Adipocyte (in vitro differentiated cells): Measurements from ENCODE around the gene MELK.

Experiments used
- DNase-seq: peaks from one replicate; pipeline ENCODE4 v3.0.0-alpha.2; 2015; ENCODE audit warnings: low read depth
- H3K27me3 ChIP-seq: replicated peaks from 2 replicates; pipeline ENCODE4 v1.7.0; 2013; ENCODE audit warnings: mild to moderate bottlenecking, low read length, moderate library complexity; ENCODE audit not compliant: control insufficient read depth, insufficient read depth
- H3K36me3 ChIP-seq: 2 replicates; pipeline ENCODE4 v1.7.0; 2013; ENCODE audit warnings: low read length, mild to moderate bottlenecking, moderate library complexity; ENCODE audit not compliant: control insufficient read depth, insufficient read depth, severe bottlenecking
- H3K4me1 ChIP-seq: 2 replicates; pipeline ENCODE4 v1.7.0; 2013; ENCODE audit warnings: mild to moderate bottlenecking, low read length, moderate library complexity; ENCODE audit not compliant: control insufficient read depth, insufficient read depth
- H3K4me3 ChIP-seq: 2 replicates; pipeline ENCODE4 v1.7.0; 2013; ENCODE audit warnings: mild to moderate bottlenecking, low read length, moderate library complexity
- H3K9ac ChIP-seq: 2 replicates; pipeline ENCODE4 v1.7.0; 2013; ENCODE audit warnings: mild to moderate bottlenecking, low read length, moderate library complexity
- H3K9me3 ChIP-seq: 2 replicates; pipeline ENCODE4 v1.7.0; 2013; ENCODE audit warnings: mild to moderate bottlenecking, low read length, moderate library complexity; ENCODE audit not compliant: control insufficient read depth

The MELK gene

DNA sequence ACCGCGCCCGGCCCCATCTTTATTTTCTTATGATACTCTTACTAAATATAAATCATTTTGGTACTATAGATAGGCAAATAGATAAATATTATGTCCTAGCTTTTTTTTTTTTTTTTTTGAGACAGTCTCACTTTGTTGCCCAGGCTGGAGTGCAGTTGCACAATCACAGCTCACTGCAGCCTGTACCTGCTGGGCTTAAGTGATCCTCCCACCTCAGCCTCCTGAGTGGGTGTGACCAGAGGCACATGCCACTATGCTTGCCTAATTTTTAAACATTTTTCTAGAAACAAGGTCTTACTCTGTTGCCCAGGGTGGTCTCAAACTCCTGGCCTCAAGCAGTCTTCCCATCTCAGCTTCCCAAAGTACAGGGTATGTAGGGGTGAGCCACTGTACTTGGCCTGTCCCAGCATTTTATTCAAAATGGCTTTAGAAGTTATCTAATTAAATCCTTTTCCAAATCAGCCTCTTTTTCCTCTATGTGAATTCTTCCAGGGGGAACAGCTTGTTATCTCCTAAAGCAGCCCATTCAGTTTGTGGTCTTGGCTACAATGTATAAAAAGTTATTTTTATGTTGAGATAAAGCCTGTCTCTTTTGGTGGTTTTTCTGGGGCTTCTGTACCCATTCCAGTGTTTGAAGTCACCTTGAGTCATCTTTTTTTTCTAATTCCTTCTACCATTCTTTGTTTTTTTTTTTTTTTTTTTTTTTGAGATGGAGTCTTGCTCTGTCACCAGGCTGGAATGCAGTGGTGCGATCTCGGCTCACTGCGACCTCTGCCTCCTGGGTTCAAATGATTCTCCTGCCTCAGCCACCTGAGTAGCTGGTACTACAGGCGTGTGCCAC lies 12.1 kb downstream of the MELK start:
- Histone ChIP-seq H3K4me1 (peaks cover 5% of the 10 kb centered on the region), H3K9ac (no peak overlapping the region), H3K27me3 (no peaks in the 10 kb centered on the region), H3K9me3 (no peaks in the 10 kb centered on the region), H3K4me3 (no peak overlapping the region), H3K36me3 (no peaks in the 10 kb centered on the region)
- DNase-seq = no peak

GRCh38 chr9:36590231-36590630 lies 17.5 kb downstream of the MELK start:
- Histone ChIP-seq H3K9ac (no peak overlapping the region), H3K27me3 (no peaks in the 10 kb centered on the region), H3K9me3 (no peaks in the 10 kb centered on the region), H3K4me3 (no peak overlapping the region), H3K36me3 (no peaks in the 10 kb centered on the region), H3K4me1 (no peaks in the 10 kb centered on the region)
- DNase-seq = no peak

DNA sequence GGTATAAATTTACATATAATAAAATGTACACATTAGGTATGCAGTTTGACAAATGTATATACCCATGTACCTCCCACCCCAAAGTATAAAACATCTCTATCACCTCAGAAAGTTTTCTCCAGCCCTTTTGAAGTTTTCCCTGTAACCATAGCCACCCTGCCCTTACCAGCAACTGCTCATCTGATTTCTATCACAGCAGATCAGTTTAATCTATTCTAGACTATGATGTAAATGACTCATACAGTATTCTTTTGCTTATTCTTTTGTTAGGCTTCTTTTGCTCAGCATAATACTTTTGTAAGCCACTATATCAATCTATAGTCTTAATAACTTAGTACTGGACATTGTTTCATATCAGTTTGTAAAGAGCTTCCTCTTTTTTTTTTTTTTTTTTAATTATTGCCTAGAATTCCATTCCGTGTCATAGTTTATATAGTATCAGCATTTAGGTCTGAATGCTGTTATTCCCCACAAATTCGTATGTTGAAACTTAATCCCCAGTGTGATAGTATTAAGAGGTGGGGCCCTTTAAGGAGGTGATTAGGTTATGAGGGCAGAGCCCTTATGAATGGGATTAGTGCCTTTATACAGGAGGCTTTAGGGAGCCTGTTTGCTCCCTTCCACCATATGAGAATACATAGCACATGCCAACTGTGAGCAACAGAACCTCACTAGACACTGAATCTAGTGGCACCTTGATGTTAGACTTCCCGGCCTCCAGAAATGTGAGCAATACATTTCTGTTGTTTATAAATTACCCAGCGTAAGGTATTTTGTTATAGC lies 20.3 kb downstream of the MELK start:
- Histone ChIP-seq H3K36me3 (no peaks in the 10 kb centered on the region), H3K27me3 (no peaks in the 10 kb centered on the region), H3K4me1 (peaks cover 8% of the 10 kb centered on the region), H3K9ac (no peak overlapping the region), H3K4me3 (no peak overlapping the region), H3K9me3 (no peaks in the 10 kb centered on the region)
- DNase-seq = no peak

- H3K36me3 ChIP-seq = no peaks in the 10 kb centered on the region
- DNase-seq = no peak
- no peak overlapping the region for H3K9ac ChIP-seq
- H3K4me3 ChIP-seq = no peak overlapping the region
- H3K4me1 ChIP-seq = peaks cover 15% of the 10 kb centered on the region
- no peaks in the 10 kb centered on the region for H3K27me3 ChIP-seq
- H3K9me3 ChIP-seq = no peaks in the 10 kb centered on the region
Observed at GRCh38 chr9:36594213-36594612, 21.5 kb downstream of the MELK start.

DNA sequence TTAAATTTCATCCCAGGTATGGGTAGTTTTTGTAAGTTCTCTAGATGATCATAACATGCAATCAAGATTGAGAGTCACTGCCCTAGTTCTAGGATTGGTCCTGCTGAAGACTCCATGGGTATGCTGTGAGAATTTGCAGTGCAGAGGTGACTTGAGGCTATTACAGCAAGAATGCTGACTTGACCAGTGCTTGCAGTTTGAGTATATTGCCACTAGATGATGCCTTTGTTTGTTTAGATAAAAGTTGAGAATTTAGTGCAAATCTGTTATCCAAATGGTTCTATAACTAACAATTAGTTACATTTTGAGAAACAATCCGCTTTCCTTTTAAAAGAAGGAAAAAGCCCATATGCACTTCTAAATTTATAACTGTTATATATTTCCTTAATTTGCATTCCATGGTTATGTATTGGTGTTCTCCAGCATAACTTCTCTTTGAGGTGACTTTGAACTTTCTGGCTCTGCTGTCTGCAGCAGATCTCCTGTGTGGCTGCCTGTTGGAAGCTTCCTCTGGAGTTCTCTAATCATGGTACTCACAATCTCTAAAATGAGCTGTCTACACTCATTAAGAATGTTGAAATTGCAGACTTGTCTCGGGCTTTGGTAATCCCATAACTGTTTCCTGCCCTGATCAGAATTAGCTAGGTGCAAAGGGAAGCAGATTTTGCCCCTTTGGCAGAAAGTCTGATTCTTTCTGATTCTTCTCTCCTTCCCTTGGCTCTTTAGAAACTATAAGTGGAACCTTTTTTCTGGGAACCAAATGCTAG lies 24.9 kb downstream of the MELK start:
- Histone ChIP-seq H3K27me3 (no peaks in the 10 kb centered on the region), H3K9ac (peak overlapping the region; percentile 14), H3K36me3 (no peaks in the 10 kb centered on the region), H3K4me3 (peak overlapping the region; percentile 22), H3K4me1 (peaks cover 16% of the 10 kb centered on the region), H3K9me3 (no peaks in the 10 kb centered on the region)
- DNase-seq = peak; percentile 76

DNA sequence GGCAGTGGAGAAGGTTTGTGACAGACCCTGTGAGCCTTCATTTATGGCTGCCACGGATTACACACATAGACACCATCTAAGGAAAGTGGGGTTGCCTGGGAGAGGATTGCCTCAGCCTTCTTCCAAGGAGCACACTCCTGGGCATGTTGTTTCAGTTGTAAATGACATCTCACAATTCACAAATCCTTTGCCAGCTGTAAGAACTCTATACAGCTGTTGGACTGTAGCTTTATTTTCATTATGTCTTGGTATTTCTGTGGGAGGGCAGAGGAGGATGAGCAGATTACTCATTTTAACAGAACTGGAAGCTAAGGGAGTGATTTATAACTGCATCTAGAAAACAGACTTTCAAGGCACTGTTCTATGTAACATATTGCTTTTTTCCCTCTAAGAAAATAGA lies 25.6 kb downstream of the MELK start:
- H3K27me3 ChIP-seq = no peaks in the 10 kb centered on the region
- H3K4me3 ChIP-seq = no peak overlapping the region
- DNase-seq = peak; percentile 59
- H3K9ac ChIP-seq = peak overlapping the region; percentile 14
- no peaks in the 10 kb centered on the region for H3K9me3 ChIP-seq
- no peaks in the 10 kb centered on the region for H3K36me3 ChIP-seq
- H3K4me1 ChIP-seq = peaks cover 21% of the 10 kb centered on the region

- peak; percentile 45 for DNase-seq
- H3K4me1 ChIP-seq = peaks cover 15% of the 10 kb centered on the region
- H3K4me3 ChIP-seq = peak overlapping the region; percentile 61
- peak overlapping the region; percentile 59 for H3K9ac ChIP-seq
- no peaks in the 10 kb centered on the region for H3K27me3 ChIP-seq
- no peaks in the 10 kb centered on the region for H3K9me3 ChIP-seq
- H3K36me3 ChIP-seq = no peaks in the 10 kb centered on the region
Observed at GRCh38 chr9:36603006-36603405, 30.3 kb downstream of the MELK start.

- no peaks in the 10 kb centered on the region for H3K4me1 ChIP-seq
- H3K4me3 ChIP-seq = no peak overlapping the region
- H3K36me3 ChIP-seq = no peaks in the 10 kb centered on the region
- H3K9ac ChIP-seq = no peak overlapping the region
- H3K9me3 ChIP-seq = no peaks in the 10 kb centered on the region
- DNase-seq = no peak
- no peaks in the 10 kb centered on the region for H3K27me3 ChIP-seq
Observed at GRCh38 chr9:36609306-36609705, 36.6 kb downstream of the MELK start.

DNA sequence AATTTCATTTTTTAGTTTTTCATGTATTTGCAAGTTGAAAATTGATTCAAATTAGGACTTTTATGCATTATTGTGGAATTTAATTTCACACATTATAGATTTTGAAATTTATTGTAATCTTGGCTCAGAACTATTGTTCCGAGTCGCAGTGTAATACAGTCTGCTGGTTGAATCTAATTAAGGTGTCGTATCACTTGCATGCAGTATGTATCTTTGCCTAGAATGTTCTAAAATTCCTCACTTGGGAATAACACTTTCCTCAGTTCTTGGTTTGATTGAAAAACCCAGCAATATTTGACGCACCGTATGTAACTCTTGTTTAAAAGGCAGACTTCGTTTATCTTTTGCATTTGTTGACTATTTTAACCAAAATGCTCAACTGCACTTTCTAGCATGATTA lies 49.4 kb downstream of the MELK start:
- no peak for DNase-seq
- no peaks in the 10 kb centered on the region for H3K36me3 ChIP-seq
- H3K9ac ChIP-seq = no peak overlapping the region
- no peak overlapping the region for H3K4me3 ChIP-seq
- H3K4me1 ChIP-seq = peaks cover 29% of the 10 kb centered on the region
- H3K27me3 ChIP-seq = no peaks in the 10 kb centered on the region
- H3K9me3 ChIP-seq = no peaks in the 10 kb centered on the region

- peak; percentile 15 for DNase-seq
- Histone ChIP-seq H3K27me3 (no peaks in the 10 kb centered on the region), H3K36me3 (no peaks in the 10 kb centered on the region)
Observed at GRCh38 chr9:36623280-36623679, 50.6 kb downstream of the MELK start.

More at GRCh38 chr9:36623280-36623679, 50.6 kb downstream of the MELK start:
- Histone ChIP-seq H3K9ac (no peak overlapping the region), H3K9me3 (no peaks in the 10 kb centered on the region), H3K4me3 (no peak overlapping the region), H3K4me1 (peaks cover 29% of the 10 kb centered on the region)
